GM12873 (cell line): ENCODE data around the gene SOX13.

Experiments
- CTCF ChIP-seq: IDR thresholded peaks from 2 replicates; pipeline ENCODE4 v1.5.1; 2012; ENCODE audit warnings: low read depth, mild to moderate bottlenecking, moderate library complexity, low read length, control low read depth; ENCODE audit not compliant: insufficient read depth; ENCODE audit errors: missing control alignments

Gene SOX13

GRCh38 chr1:204033306-204033705, 39.6 kb upstream of the SOX13 start:
- no peak for TF ChIP-seq CTCF

DNA sequence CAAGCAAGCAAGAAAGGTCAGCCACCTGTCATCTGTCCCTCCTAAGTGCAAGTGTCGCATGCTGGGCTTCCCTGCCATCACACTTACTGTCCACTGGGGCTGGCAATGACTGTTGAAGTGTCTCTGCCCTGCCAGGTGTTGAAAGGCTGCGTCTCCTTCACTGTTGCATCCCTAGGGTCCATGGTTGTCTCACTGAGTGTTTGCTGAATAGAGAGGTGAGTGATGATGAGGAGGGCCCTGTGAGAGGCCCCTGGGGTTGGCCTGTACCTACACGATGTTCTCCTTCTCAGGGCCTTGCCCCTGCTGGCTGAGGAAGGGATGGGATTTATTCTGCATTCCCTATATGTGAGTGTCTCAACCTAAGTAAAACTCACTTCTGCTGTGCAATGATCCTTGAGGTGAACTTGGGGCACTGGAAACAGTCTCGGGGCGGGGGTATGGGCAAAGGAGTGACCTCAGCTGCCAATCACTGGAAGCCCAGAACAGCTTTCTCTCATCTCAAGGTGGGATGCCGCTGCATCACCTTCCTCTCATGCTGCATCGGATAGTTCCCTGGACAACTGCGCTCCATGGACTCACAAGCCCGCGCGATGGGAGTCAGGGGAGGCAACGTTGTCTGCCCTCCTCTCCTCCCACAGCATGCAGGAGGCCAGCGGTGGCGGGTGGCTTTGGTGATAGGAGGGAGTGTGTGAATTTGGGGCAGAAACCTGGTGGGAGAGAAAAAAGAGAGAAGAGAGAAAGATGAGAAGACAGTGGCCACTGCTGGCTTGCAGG, 35.8 kb upstream of the SOX13 start:
- TF ChIP-seq CTCF: peak; percentile 13

DNA sequence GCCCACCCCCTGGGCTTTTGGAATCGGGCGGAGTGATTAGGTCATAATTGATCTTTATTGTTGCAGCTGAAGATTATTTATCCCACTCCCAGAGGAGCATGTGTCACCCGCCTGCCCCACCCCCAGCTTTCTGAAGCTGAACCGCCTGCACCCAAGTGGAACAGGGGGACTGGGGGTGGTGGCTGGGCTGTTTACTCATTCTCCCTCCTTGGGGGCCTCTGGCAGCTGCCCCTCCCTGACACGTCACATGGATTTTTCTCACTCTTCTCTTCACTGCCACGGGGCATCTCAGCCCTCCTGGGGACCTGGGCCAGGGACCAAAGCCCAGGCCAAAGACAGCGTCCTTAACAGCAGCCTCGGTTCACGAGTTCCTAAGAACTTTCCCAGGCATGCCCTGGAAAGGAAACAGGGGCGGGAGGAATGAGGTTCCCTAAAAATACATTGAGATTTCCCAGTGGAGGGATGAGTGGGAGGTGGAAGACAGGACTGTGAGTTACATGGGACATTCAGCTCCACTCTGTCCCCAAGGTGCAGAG, 31.6 kb upstream of the SOX13 start:
- no peak for TF ChIP-seq CTCF

GRCh38 chr1:204041803-204042505, 31.0 kb upstream of the SOX13 start:
- no peak for TF ChIP-seq CTCF

DNA sequence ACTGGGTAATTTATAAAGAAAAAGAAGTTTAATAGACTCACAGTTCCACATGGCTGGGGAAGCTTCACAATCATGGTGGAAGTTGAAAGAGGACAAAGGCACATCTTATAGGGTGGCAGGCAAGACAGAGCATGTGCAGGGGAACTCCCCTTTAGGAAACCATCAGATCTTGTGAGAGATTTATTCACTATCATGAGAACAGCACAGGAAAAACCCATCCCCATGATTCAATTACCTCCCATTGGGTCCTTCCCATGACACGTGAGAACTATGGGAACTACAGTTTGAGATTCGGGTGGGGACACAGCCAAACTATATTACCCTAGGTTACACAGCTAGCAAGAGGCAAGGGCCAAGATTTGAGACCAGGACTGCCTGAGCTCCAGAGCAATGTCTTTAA, 30.4 kb upstream of the SOX13 start:
- TF ChIP-seq CTCF: no peak

DNA sequence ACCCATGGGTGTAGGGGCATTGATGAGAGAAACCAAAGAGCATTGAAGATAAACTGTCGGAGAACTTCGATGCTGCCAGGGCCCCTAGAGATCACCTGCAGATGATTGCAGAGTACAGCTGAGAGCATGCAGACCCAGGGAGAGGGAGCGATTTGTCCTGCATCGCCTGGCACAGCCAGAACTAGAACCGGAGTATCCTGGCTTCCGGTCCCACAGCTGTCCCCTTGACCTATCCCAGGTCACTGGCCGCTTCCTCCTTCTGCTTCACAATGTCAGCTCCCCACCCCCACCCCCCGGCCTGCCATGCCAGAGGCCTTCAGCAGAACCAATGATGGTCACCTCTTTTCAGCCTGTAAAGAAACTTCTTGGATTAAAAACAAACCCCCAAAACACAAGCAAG, 29.2 kb upstream of the SOX13 start:
- TF ChIP-seq CTCF: no peak

- no peak for TF ChIP-seq CTCF
These were observed 28.5 kb upstream of the SOX13 start for GRCh38 chr1:204044448-204044847.
